Left lung (tissue), 10 donors: ENCODE data around the gene KRTAP6-3. TPM values are rescaled to one million over a fixed set of nuclear protein-coding genes. Genes with fewer than 3 reads are reported as not detected.

ENCODE experiments used
- ATAC-seq: fragments of 200-7000 bp; cut with Tn5 transposase; one replicate; pipeline ENCODE4 v1.9.1; 2020; ENCODE audit warnings: moderate library complexity
- DNase-seq, 4 donors: peaks; one replicate each; pipeline ENCODE4 v3.0.0-alpha.2; 2013 to 2020
- H3K27ac ChIP-seq, 2 donors: fragments of 200-600 bp; sonication (generic) in 1 of 2; one replicate each; pipeline versions ENCODE4 v1.5.0 to v1.8.0; 2020 to 2021
- H3K27me3 ChIP-seq, 2 donors: fragments of 200-600 bp; sonication (generic) in 1 of 2; one replicate each; pipeline versions ENCODE4 v1.5.0 to v1.8.0; 2020 to 2021
- H3K36me3 ChIP-seq, 2 donors: fragments of 200-600 bp; sonication (generic) in 1 of 2; one replicate each; pipeline versions ENCODE4 v1.5.0 to v1.8.0; 2020 to 2021
- H3K4me1 ChIP-seq, 2 donors: fragments of 200-600 bp; one replicate each; pipeline ENCODE4 v1.8.0; 2021
- H3K4me3 ChIP-seq, 2 donors: fragments of 200-600 bp; sonication (generic) in 1 of 2; one replicate each; pipeline versions ENCODE4 v1.5.0 to v1.8.0; 2020 to 2021; ENCODE audit warnings: mild to moderate bottlenecking in 1 of 2
- H3K9me3 ChIP-seq, 2 donors: fragments of 200-600 bp; sonication (generic) in 1 of 2; one replicate each; pipeline versions ENCODE4 v1.5.0 to v1.8.0; 2020 to 2021
- intact Hi-C, 2 donors: fragments of 100-400 bp; cut with DNase I; formaldehyde crosslinking; loops; one replicate each; pipeline versions ENCODE4 v1.11.2 to v1.14.2; 2022
- polyA plus RNA-seq, 6 donors: library from polyadenylated mRNA; unstranded; fragments of 120-200 nt; gene quantifications; one replicate each; pipeline ENCODE4 v1.2.1, GENCODE V29; 2013; ENCODE audit not compliant: insufficient read length in 6 of 6
- total RNA-seq, 2 donors: library from RNA; stranded (reverse); fragmentation: NEBNext Ultra II Directional; extraction: Animal tissue kit (Norgen Biotek cat#: 25700); gene quantifications; one replicate each; pipeline ENCODE4 v1.2.1, GENCODE V29; 2021
- TF ChIP-seq, protein P1 (sequence below), 2 donors: fragments of 200-600 bp; sonication (generic) in 1 of 2; IDR thresholded peaks; one replicate each; pipeline versions ENCODE4 v1.5.0 to v1.8.0; 2021; ENCODE audit warnings: antibody characterized with exemption in 2 of 2
- donor health status: DM: no; HTN: yes; CAD: no.
- donor health status: DM: no; HTN: no; CAD: no.

KRTAP6-3 gene
- total and polyA plus RNA-seq, 8 donors = not detected

DNA sequence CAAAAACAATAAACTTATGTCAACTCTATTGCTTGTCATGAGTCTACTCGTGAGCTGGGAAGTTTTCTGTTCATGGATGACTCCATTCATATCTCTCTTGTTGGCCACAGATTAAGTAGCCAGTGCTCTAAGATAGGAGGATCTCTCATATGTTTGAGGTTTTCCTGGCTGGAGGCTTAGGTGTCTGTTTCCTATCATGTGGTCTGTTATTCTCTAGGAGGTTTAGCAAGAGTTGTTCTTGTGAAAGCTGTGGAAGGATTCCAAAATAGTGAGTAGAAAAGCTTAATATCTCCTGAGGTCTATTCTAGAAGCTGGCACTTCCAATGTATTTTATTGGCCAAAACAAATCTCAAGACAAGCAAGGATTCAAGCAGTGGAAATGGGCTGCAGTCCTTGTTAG, 37.0 kb downstream of the KRTAP6-3 start:
- Histone ChIP-seq H3K27ac (no peak overlapping the region), H3K27me3 (no peaks in the 10 kb centered on the region), H3K4me3 (no peak overlapping the region), H3K4me1 (no peaks in the 10 kb centered on the region), H3K36me3 (no peaks in the 10 kb centered on the region), H3K9me3 (peaks cover 0 to 17% of the 10 kb centered on the region in 2 donors)
- DNase-seq (no peak), ATAC-seq (no peak)
- TF ChIP-seq, protein P1, sequence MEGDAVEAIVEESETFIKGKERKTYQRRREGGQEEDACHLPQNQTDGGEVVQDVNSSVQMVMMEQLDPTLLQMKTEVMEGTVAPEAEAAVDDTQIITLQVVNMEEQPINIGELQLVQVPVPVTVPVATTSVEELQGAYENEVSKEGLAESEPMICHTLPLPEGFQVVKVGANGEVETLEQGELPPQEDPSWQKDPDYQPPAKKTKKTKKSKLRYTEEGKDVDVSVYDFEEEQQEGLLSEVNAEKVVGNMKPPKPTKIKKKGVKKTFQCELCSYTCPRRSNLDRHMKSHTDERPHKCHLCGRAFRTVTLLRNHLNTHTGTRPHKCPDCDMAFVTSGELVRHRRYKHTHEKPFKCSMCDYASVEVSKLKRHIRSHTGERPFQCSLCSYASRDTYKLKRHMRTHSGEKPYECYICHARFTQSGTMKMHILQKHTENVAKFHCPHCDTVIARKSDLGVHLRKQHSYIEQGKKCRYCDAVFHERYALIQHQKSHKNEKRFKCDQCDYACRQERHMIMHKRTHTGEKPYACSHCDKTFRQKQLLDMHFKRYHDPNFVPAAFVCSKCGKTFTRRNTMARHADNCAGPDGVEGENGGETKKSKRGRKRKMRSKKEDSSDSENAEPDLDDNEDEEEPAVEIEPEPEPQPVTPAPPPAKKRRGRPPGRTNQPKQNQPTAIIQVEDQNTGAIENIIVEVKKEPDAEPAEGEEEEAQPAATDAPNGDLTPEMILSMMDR (IDR thresholded peaks at IDR 0.05) = no peak
- intact Hi-C loops = no loop called here

DNA sequence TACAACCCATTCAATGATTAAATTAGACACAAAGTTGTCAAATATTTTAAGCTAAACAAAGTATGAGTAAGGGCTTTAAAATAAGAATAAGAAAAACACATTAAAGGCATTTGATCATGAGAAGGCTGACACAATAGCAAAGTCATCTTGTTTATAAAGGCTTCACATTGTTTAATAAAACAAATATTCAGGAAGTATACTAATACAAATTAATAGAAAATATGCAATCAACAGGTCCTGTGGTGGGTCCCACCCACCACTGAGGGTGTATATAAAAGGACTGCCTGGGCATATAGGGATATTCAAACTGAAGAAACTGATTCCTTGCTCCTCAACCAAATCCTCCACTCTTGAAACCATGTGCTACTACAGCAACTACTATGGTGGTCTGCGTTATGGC, 42.7 kb downstream of the KRTAP6-3 start, which contains the start of gene KRTAP20-2:
Gene KRTAP20-2, plus strand, starts transcription at position 301 of the 400 bp plus-strand sequence. Its CDS starts 58 bp downstream, at position 359.
- Histone ChIP-seq H3K27me3 (no peaks in the 10 kb centered on the region), H3K4me1 (no peaks in the 10 kb centered on the region), H3K36me3 (no peaks in the 10 kb centered on the region), H3K9me3 (peaks cover 0 to 4% of the 10 kb centered on the region in 2 donors), H3K4me3 (no peak within 1 kb of the TSS), H3K27ac (no peak within 1 kb of the TSS)
- DNase-seq = no peak
- TF ChIP-seq, protein P1 (IDR thresholded peaks at IDR 0.05) = no peak
- ATAC-seq = no peak
- intact Hi-C loops = no loop called here

DNA sequence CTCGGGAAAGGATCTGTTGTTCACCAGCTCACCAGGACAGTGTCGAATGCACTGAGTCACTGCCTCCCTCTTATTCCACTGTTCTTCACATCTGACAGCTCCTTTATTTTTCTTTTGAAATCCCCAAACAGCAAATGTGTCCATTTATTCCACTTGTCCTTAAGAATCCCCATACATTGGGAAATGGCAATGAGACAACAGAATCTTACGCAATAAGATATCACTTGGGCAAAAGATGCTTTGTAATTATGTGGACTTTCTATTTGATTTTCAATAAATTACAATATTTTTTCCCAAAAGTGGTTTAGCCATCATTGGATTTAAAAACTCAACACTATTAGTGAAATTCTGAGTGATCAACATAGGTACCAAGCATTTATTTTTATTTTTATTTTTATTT, 46.4 kb downstream of the KRTAP6-3 start:
- intact Hi-C loops = no loop called here
- ATAC-seq (no peak), DNase-seq (no peak)
- no peaks in the 10 kb centered on the region for H3K27me3 ChIP-seq
- H3K36me3 ChIP-seq = no peaks in the 10 kb centered on the region
- H3K4me1 ChIP-seq = no peaks in the 10 kb centered on the region
- H3K27ac ChIP-seq = no peak overlapping the region
- TF ChIP-seq, protein P1 (IDR thresholded peaks at IDR 0.05) = no peak
- peaks cover 0 to 16% of the 10 kb centered on the region in 2 donors for H3K9me3 ChIP-seq
- H3K4me3 ChIP-seq = no peak overlapping the region

DNA sequence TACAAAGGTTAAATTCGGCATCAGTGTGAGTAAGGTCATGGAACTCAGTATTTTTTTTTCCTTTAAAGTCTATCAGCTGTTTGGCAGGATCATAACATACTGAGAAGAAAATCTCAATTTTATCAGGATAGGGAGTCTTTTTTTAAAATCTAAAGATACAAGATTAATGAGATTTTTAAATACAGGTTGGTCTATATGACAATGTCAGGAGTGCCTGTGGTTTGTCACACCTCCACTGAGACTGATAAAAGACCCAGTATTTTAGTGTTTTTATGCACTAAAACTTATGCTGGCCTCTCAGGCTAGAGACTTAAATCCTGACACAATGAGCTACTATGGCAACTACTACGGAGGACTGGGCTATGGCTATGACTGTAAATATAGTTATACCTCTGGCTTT, 50.3 kb downstream of the KRTAP6-3 start, which contains the start of gene KRTAP20-3:
Gene KRTAP20-3, plus strand, starts transcription at position 301 of the 400 bp plus-strand sequence.
- Histone ChIP-seq H3K36me3 (no peaks in the 10 kb centered on the region), H3K27ac (no peak within 1 kb of the TSS), H3K4me1 (no peaks in the 10 kb centered on the region), H3K9me3 (peaks cover 0 to 19% of the 10 kb centered on the region in 2 donors), H3K4me3 (no peak within 1 kb of the TSS), H3K27me3 (no peaks in the 10 kb centered on the region)
- ATAC-seq (no peak), DNase-seq (no peak)
- TF ChIP-seq, protein P1 (IDR thresholded peaks at IDR 0.05) = no peak
- intact Hi-C loops = no loop called here

Other genes starting within 250 kb of the KRTAP6-3 start
- gene KRTAP23-1, start 243.8 kb upstream of the KRTAP6-3 start, total RNA-seq = not detected
- gene KRTAP23-1, start 243.8 kb upstream of the KRTAP6-3 start, polyA plus RNA-seq = not detected
- not detected for gene KRTAP13-2, start 220.2 kb upstream of the KRTAP6-3 start, total RNA-seq
- not detected for gene KRTAP13-2, start 220.2 kb upstream of the KRTAP6-3 start, polyA plus RNA-seq
- gene KRTAP13-1, start 196.4 kb upstream of the KRTAP6-3 start, total RNA-seq = not detected
- gene KRTAP13-1, start 196.4 kb upstream of the KRTAP6-3 start, polyA plus RNA-seq = not detected
- gene KRTAP13-3, start 166.5 kb upstream of the KRTAP6-3 start, total RNA-seq = not detected
- not detected for gene KRTAP13-3, start 166.5 kb upstream of the KRTAP6-3 start, polyA plus RNA-seq
- not detected for gene KRTAP13-4, start 162.2 kb upstream of the KRTAP6-3 start, total RNA-seq
- gene KRTAP13-4, start 162.2 kb upstream of the KRTAP6-3 start, polyA plus RNA-seq = not detected
- not detected for gene KRTAP15-1, start 152.2 kb upstream of the KRTAP6-3 start, total RNA-seq
- gene KRTAP15-1, start 152.2 kb upstream of the KRTAP6-3 start, polyA plus RNA-seq = not detected
- gene KRTAP19-1, start 112.1 kb upstream of the KRTAP6-3 start, total RNA-seq = not detected
- not detected for gene KRTAP19-1, start 112.1 kb upstream of the KRTAP6-3 start, polyA plus RNA-seq
- not detected for gene KRTAP19-2, start 105.0 kb upstream of the KRTAP6-3 start, total RNA-seq
- gene KRTAP19-2, start 105.0 kb upstream of the KRTAP6-3 start, polyA plus RNA-seq = not detected
- gene KRTAP19-3, start 100.4 kb upstream of the KRTAP6-3 start, total RNA-seq = not detected
- not detected for gene KRTAP19-3, start 100.4 kb upstream of the KRTAP6-3 start, polyA plus RNA-seq
- gene KRTAP19-4, start 95.3 kb upstream of the KRTAP6-3 start, total RNA-seq = not detected
- gene KRTAP19-4, start 95.3 kb upstream of the KRTAP6-3 start, polyA plus RNA-seq = not detected
- gene KRTAP19-5, start 90.3 kb upstream of the KRTAP6-3 start, total RNA-seq = not detected
- not detected for gene KRTAP19-5, start 90.3 kb upstream of the KRTAP6-3 start, polyA plus RNA-seq
- not detected for gene KRTAP19-6, start 50.6 kb upstream of the KRTAP6-3 start, total RNA-seq
- gene KRTAP19-6, start 50.6 kb upstream of the KRTAP6-3 start, polyA plus RNA-seq = not detected
- gene KRTAP19-7, start 31.1 kb upstream of the KRTAP6-3 start, total RNA-seq = not detected
- gene KRTAP19-7, start 31.1 kb upstream of the KRTAP6-3 start, polyA plus RNA-seq = not detected
- not detected for gene KRTAP22-2, start 2.0 kb upstream of the KRTAP6-3 start, total RNA-seq
- gene KRTAP22-2, start 2.0 kb upstream of the KRTAP6-3 start, polyA plus RNA-seq = not detected
- not detected for gene KRTAP6-2, start 6.5 kb downstream of the KRTAP6-3 start, total RNA-seq
- gene KRTAP6-2, start 6.5 kb downstream of the KRTAP6-3 start, polyA plus RNA-seq = not detected
- not detected for gene KRTAP22-1, start 8.6 kb downstream of the KRTAP6-3 start, total RNA-seq
- not detected for gene KRTAP22-1, start 8.6 kb downstream of the KRTAP6-3 start, polyA plus RNA-seq
- not detected for gene KRTAP6-1, start 21.5 kb downstream of the KRTAP6-3 start, total RNA-seq
- not detected for gene KRTAP6-1, start 21.5 kb downstream of the KRTAP6-3 start, polyA plus RNA-seq
- not detected for gene KRTAP20-1, start 24.0 kb downstream of the KRTAP6-3 start, total RNA-seq
- gene KRTAP20-1, start 24.0 kb downstream of the KRTAP6-3 start, polyA plus RNA-seq = not detected
- not detected for gene KRTAP20-4, start 28.2 kb downstream of the KRTAP6-3 start, total RNA-seq
- not detected for gene KRTAP20-4, start 28.2 kb downstream of the KRTAP6-3 start, polyA plus RNA-seq
- gene KRTAP20-2, start 42.8 kb downstream of the KRTAP6-3 start, total RNA-seq = not detected
- gene KRTAP20-2, start 42.8 kb downstream of the KRTAP6-3 start, polyA plus RNA-seq = not detected
- not detected for gene KRTAP20-3, start 50.4 kb downstream of the KRTAP6-3 start, total RNA-seq
- not detected for gene KRTAP20-3, start 50.4 kb downstream of the KRTAP6-3 start, polyA plus RNA-seq
- gene KRTAP21-3, start 126.3 kb downstream of the KRTAP6-3 start, total RNA-seq = not detected
- not detected for gene KRTAP21-3, start 126.3 kb downstream of the KRTAP6-3 start, polyA plus RNA-seq
- gene KRTAP21-2, start 154.8 kb downstream of the KRTAP6-3 start, total RNA-seq = not detected
- gene KRTAP21-2, start 154.8 kb downstream of the KRTAP6-3 start, polyA plus RNA-seq = not detected
- gene KRTAP21-1, start 163.0 kb downstream of the KRTAP6-3 start, total RNA-seq = not detected
- gene KRTAP21-1, start 163.0 kb downstream of the KRTAP6-3 start, polyA plus RNA-seq = not detected
- gene KRTAP8-1, start 220.8 kb downstream of the KRTAP6-3 start, total RNA-seq = not detected
- gene KRTAP8-1, start 220.8 kb downstream of the KRTAP6-3 start, polyA plus RNA-seq = not detected
- gene KRTAP7-1, start 237.3 kb downstream of the KRTAP6-3 start, total RNA-seq = not detected
- not detected for gene KRTAP7-1, start 237.3 kb downstream of the KRTAP6-3 start, polyA plus RNA-seq